ENCODE measurements around the gene VEPH1.

VEPH1 gene

GRCh38 chr3:157501863-157502262 lies 1.4 kb downstream of the VEPH1 start:
- TF ChIP-seq CTCF (IDR thresholded peaks at IDR 0.05), result no peak

- TF ChIP-seq CTCF (IDR thresholded peaks at IDR 0.05), result no peak
These were observed 3.0 kb downstream of the VEPH1 start for GRCh38 chr3:157500232-157500631.

GRCh38 chr3:157499342-157499963 lies 3.8 kb downstream of the VEPH1 start:
- no peak for TF ChIP-seq CTCF (IDR thresholded peaks at IDR 0.05)

- TF ChIP-seq CTCF (IDR thresholded peaks at IDR 0.05), result no peak
These were observed 4.8 kb downstream of the VEPH1 start for GRCh38 chr3:157498371-157498770.

- TF ChIP-seq CTCF (IDR thresholded peaks at IDR 0.05), result no peak
These were observed 7.4 kb downstream of the VEPH1 start for GRCh38 chr3:157495846-157496245.

GRCh38 chr3:157494581-157495281 lies 8.5 kb downstream of the VEPH1 start:
- TF ChIP-seq CTCF (IDR thresholded peaks at IDR 0.05), result no peak

GRCh38 chr3:157493627-157494550 lies 9.3 kb downstream of the VEPH1 start:
- TF ChIP-seq CTCF (IDR thresholded peaks at IDR 0.05), result peak; percentile 68

Measured in LNCAP (cell line).